SHP77 treated with DMSO at 0.1 percent for 48 hours (cell line): ENCODE results near the gene ZNF189.
A peak's percentile ranks its signal among the peaks of the same experiment; 100 is the strongest.

Experiments
- DNase-seq: peaks from one replicate; lab custom pipeline; 2025; lab: John Stamatoyannopoulos, UW

Gene ZNF189

GRCh38 chr9:101398068-101398929 lies at the start of gene ZNF189, which contains the start of gene MRPL50:
ZNF189 (plus strand) TSS chr9:101398851; CDS start chr9:101399157, 306 bp downstream.
MRPL50 (minus strand) TSS chr9:101398618; CDS start chr9:101398592, 26 bp downstream.
- peak; percentile 98 for DNase-seq

- no peak for DNase-seq
These were observed 48.4 kb upstream of the ZNF189 start for GRCh38 chr9:101350285-101350684.

- DNase-seq: no peak
These were observed 45.7 kb upstream of the ZNF189 start for GRCh38 chr9:101352892-101353463.

- no peak for DNase-seq
These were observed 45.0 kb upstream of the ZNF189 start for GRCh38 chr9:101353683-101354082.

GRCh38 chr9:101354143-101354764 lies 44.4 kb upstream of the ZNF189 start:
- no peak for DNase-seq

GRCh38 chr9:101354765-101355708 lies 43.6 kb upstream of the ZNF189 start:
- DNase-seq: no peak

GRCh38 chr9:101356619-101357018 lies 42.0 kb upstream of the ZNF189 start:
- DNase-seq: no peak

GRCh38 chr9:101359679-101360078 lies 39.0 kb upstream of the ZNF189 start:
- no peak for DNase-seq

GRCh38 chr9:101360647-101361046 lies 38.0 kb upstream of the ZNF189 start:
- no peak for DNase-seq

- no peak for DNase-seq
These were observed 36.2 kb upstream of the ZNF189 start for GRCh38 chr9:101362450-101362849.

- no peak for DNase-seq
These were observed 33.5 kb upstream of the ZNF189 start for GRCh38 chr9:101365181-101365580.

GRCh38 chr9:101366038-101366756 lies 32.5 kb upstream of the ZNF189 start:
- DNase-seq: no peak

GRCh38 chr9:101367323-101367722 lies 31.3 kb upstream of the ZNF189 start:
- DNase-seq: no peak

GRCh38 chr9:101369286-101369685 lies 29.4 kb upstream of the ZNF189 start:
- DNase-seq: no peak

GRCh38 chr9:101369884-101370531 lies 28.6 kb upstream of the ZNF189 start:
- no peak for DNase-seq

- DNase-seq: no peak
These were observed 26.8 kb upstream of the ZNF189 start for GRCh38 chr9:101371813-101372212.

GRCh38 chr9:101372327-101373118 lies 26.1 kb upstream of the ZNF189 start:
- DNase-seq: no peak

- DNase-seq: no peak
These were observed 23.1 kb upstream of the ZNF189 start for GRCh38 chr9:101375546-101375945.

GRCh38 chr9:101376111-101376848 lies 22.4 kb upstream of the ZNF189 start:
- DNase-seq: no peak
